Left ventricle myocardium inferior (tissue), 1 donor: ENCODE results near the gene KDM6B. TPM values are rescaled to one million over a fixed set of nuclear protein-coding genes. Genes with fewer than 3 reads are reported as not detected.

Experiments
- DNase-seq: peaks from one replicate; pipeline ENCODE4 v3.0.0-alpha.2; 2020
- H3K27ac ChIP-seq: fragments of 200-600 bp; replicated peaks from 2 replicates; pipeline ENCODE4 v1.8.0; 2021
- H3K27me3 ChIP-seq: fragments of 200-600 bp; 2 replicates; pipeline ENCODE4 v1.8.0; 2021; ENCODE audit warnings: low read depth
- H3K36me3 ChIP-seq: fragments of 200-600 bp; 2 replicates; pipeline ENCODE4 v1.8.0; 2021
- H3K4me1 ChIP-seq: fragments of 200-600 bp; 2 replicates; pipeline ENCODE4 v1.8.0; 2021
- H3K4me3 ChIP-seq: fragments of 200-600 bp; 2 replicates; pipeline ENCODE4 v1.8.0; 2021; ENCODE audit warnings: mild to moderate bottlenecking, moderate library complexity
- H3K9me3 ChIP-seq: fragments of 200-600 bp; replicated peaks from 2 replicates; pipeline ENCODE4 v1.8.0; 2021
- intact Hi-C: fragments of 100-400 bp; cut with micrococcal nuclease; formaldehyde crosslinking; loops from one replicate; pipeline ENCODE4 v1.11.0; 2022
- total RNA-seq: library from RNA; stranded (reverse); fragmentation: NEBNext Ultra II Directional; extraction: Animal tissue kit (Norgen Biotek cat#: 25700); gene quantifications from one replicate; pipeline ENCODE4 v1.2.1, GENCODE V29; 2021
- TF ChIP-seq, protein P1 (sequence below): fragments of 200-600 bp; IDR thresholded peaks from 2 replicates; pipeline ENCODE4 v1.8.0; 2021; ENCODE audit warnings: antibody characterized with exemption, mild to moderate bottlenecking, borderline replicate concordance
- donor health status: DM: no; HTN: yes; CAD: no; lungs with severe emphysema.

KDM6B gene
- total RNA-seq, 1 donor from 2014 or later = 23.3 TPM

DNA sequence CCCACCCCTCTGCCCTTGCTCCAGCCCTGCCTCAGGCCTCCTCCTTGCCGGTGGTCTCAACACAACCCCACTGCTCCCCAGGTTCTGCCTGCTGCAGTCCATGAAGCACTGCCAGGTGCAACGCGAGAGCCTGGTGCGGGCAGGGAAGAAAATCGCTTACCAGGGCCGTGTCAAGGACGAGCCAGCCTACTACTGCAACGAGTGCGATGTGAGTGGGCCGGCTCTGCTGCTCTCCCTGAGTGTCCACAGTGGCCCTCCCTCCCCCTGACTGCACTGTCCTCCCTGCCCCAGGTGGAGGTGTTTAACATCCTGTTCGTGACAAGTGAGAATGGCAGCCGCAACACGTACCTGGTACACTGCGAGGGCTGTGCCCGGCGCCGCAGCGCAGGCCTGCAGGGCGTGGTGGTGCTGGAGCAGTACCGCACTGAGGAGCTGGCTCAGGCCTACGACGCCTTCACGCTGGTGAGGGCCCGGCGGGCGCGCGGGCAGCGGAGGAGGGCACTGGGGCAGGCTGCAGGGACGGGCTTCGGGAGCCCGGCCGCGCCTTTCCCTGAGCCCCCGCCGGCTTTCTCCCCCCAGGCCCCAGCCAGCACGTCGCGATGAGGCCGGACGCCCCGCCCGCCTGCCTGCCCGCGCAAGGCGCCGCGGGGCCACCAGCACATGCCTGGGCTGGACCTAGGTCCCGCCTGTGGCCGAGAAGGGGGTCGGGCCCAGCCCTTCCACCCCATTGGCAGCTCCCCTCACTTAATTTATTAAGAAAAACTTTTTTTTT is 19.1 kb downstream of the KDM6B start:
- Histone ChIP-seq H3K36me3 (peaks cover 52% of the 10 kb centered on the region), H3K4me3 (peak overlapping the region; percentile 86), H3K27ac (peak overlapping the region; percentile 99), H3K9me3 (no peaks in the 10 kb centered on the region), H3K27me3 (no peaks in the 10 kb centered on the region), H3K4me1 (peaks cover 56% of the 10 kb centered on the region)
- intact Hi-C loops = no loop called here
- TF ChIP-seq, protein P1, sequence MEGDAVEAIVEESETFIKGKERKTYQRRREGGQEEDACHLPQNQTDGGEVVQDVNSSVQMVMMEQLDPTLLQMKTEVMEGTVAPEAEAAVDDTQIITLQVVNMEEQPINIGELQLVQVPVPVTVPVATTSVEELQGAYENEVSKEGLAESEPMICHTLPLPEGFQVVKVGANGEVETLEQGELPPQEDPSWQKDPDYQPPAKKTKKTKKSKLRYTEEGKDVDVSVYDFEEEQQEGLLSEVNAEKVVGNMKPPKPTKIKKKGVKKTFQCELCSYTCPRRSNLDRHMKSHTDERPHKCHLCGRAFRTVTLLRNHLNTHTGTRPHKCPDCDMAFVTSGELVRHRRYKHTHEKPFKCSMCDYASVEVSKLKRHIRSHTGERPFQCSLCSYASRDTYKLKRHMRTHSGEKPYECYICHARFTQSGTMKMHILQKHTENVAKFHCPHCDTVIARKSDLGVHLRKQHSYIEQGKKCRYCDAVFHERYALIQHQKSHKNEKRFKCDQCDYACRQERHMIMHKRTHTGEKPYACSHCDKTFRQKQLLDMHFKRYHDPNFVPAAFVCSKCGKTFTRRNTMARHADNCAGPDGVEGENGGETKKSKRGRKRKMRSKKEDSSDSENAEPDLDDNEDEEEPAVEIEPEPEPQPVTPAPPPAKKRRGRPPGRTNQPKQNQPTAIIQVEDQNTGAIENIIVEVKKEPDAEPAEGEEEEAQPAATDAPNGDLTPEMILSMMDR = no peak
- DNase-seq = no peak

DNA sequence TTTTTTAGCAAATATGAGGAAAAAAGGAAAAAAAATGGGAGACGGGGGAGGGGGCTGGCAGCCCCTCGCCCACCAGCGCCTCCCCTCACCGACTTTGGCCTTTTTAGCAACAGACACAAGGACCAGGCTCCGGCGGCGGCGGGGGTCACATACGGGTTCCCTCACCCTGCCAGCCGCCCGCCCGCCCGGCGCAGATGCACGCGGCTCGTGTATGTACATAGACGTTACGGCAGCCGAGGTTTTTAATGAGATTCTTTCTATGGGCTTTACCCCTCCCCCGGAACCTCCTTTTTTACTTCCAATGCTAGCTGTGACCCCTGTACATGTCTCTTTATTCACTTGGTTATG is 19.6 kb downstream of the KDM6B start:
- TF ChIP-seq, protein P1 = no peak
- Histone ChIP-seq H3K4me3 (peak overlapping the region; percentile 86), H3K4me1 (peaks cover 61% of the 10 kb centered on the region), H3K36me3 (peaks cover 48% of the 10 kb centered on the region), H3K27ac (peak overlapping the region; percentile 99), H3K9me3 (no peaks in the 10 kb centered on the region), H3K27me3 (no peaks in the 10 kb centered on the region)
- no peak for DNase-seq
- intact Hi-C loops = no loop called here

DNA sequence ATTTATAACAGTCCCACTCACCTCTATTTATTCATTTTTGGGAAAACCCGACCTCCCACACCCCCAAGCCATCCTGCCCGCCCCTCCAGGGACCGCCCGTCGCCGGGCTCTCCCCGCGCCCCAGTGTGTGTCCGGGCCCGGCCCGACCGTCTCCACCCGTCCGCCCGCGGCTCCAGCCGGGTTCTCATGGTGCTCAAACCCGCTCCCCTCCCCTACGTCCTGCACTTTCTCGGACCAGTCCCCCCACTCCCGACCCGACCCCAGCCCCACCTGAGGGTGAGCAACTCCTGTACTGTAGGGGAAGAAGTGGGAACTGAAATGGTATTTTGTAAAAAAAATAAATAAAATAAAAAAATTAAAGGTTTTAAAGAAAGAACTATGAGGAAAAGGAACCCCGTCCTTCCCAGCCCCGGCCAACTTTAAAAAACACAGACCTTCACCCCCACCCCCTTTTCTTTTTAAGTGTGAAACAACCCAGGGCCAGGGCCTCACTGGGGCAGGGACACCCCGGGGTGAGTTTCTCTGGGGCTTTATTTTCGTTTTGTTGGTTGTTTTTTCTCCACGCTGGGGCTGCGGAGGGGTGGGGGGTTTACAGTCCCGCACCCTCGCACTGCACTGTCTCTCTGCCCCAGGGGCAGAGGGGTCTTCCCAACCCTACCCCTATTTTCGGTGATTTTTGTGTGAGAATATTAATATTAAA is 20.2 kb downstream of the KDM6B start:
- Histone ChIP-seq H3K27me3 (no peaks in the 10 kb centered on the region), H3K27ac (peak overlapping the region; percentile 99), H3K9me3 (no peaks in the 10 kb centered on the region), H3K36me3 (peaks cover 44% of the 10 kb centered on the region), H3K4me1 (peaks cover 67% of the 10 kb centered on the region), H3K4me3 (peak overlapping the region; percentile 86)
- DNase-seq = no peak
- intact Hi-C loops = no loop called here
- TF ChIP-seq, protein P1 = no peak

DNA sequence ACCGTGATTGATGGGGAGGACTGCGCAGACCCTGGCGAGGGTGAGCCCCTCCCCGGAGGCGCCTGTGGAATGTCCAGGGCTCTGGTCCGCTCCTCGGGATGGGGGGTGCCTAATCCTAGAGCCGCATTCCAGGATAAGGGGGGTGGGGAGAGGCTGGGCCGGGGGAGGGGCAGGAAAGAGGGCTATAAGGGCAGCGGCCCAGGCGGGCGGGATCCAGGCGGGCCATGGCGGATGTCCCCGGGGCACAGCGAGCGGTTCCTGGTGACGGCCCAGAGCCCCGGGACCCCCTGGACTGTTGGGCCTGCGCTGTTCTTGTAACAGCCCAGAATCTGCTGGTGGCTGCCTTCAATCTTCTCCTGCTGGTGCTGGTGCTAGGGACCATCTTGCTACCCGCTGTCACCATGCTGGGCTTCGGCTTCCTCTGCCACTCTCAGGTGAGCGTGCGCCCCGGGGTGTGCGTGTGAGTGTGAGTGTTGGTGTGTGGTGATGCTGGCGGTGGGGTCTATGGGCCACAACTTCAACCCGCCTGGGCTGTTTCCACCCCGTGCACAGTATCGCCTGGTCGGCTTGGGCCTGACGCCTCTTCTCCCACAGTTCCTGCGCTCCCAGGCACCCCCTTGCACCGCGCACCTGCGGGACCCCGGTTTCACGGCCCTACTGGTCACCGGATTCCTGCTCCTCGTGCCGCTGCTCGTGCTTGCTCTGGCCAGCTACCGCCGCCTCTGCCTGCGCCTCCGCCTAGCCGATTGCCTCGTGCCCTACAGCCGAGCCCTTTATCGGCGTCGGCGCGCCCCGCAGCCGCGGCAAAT is 21.0 kb downstream of the KDM6B start, which contains the start of gene TMEM88:
TMEM88 (plus strand) TSS at position 216 of the 809 bp plus-strand sequence; CDS start at position 225, 9 bp downstream.
- TF ChIP-seq, protein P1 = no peak
- Histone ChIP-seq H3K4me1 (peaks cover 71% of the 10 kb centered on the region), H3K9me3 (no peaks in the 10 kb centered on the region), H3K27ac (peak within 1 kb of the TSS; percentile 99), H3K4me3 (peak within 1 kb of the TSS; percentile 86), H3K27me3 (no peaks in the 10 kb centered on the region), H3K36me3 (peaks cover 44% of the 10 kb centered on the region)
- DNase-seq = peak; percentile 47
- intact Hi-C loops = no loop called here

DNA sequence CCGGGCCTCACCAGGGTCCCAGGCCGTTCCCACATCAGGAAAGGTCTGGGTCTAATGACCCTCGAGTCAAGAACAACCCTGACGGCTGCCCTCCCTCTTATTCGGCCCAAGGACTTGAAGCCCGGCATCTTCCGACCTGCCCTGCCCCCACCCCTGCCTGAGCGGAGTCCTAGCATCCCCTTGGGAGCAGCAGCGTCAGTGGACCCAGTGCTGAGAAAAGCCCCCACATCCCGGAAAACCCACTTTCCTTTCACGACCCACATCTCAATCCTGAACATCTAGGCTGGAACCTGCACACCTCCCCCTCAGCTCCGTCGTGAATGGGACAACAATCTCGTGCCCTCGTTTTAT is 21.6 kb downstream of the KDM6B start:
- TF ChIP-seq, protein P1 = no peak
- Histone ChIP-seq H3K36me3 (peaks cover 44% of the 10 kb centered on the region), H3K4me3 (peak overlapping the region; percentile 86), H3K27ac (peak overlapping the region; percentile 99), H3K9me3 (no peaks in the 10 kb centered on the region), H3K4me1 (peaks cover 71% of the 10 kb centered on the region), H3K27me3 (no peaks in the 10 kb centered on the region)
- no peak for DNase-seq
- intact Hi-C loops = no loop called here
